Osteoblast (primary cell): Measurements from ENCODE around the gene FCAMR. TPM values are rescaled to one million over a fixed set of nuclear protein-coding genes. Genes with fewer than 3 reads are reported as not detected.

Experiments
- DNase-seq: peaks from one replicate; pipeline ENCODE4 v3.0.0; 2011; ENCODE audit warnings: low spot score, mixed read lengths; ENCODE audit not compliant: insufficient read length; ENCODE audit errors: missing footprints
- H2AFZ ChIP-seq: 2 replicates; pipeline ENCODE4 v1.6.0; 2011; ENCODE audit warnings: mild to moderate bottlenecking, low read length
- H3K27ac ChIP-seq: 2 replicates; pipeline ENCODE4 v1.5.1; 2011; ENCODE audit warnings: mild to moderate bottlenecking, low read depth, low read length, moderate library complexity
- H3K27me3 ChIP-seq: 2 replicates; pipeline ENCODE4 v1.6.0; 2012; ENCODE audit warnings: mild to moderate bottlenecking, control low read depth, inconsistent platforms, low read length, moderate library complexity; ENCODE audit not compliant: insufficient read depth
- H3K36me3 ChIP-seq: 2 replicates; pipeline ENCODE4 v1.5.1; 2011; ENCODE audit warnings: mild to moderate bottlenecking, low read length, control low read depth, moderate library complexity; ENCODE audit not compliant: insufficient read depth
- H3K4me1 ChIP-seq: 2 replicates; pipeline ENCODE4 v1.5.1; 2011; ENCODE audit warnings: mild to moderate bottlenecking, low read length, control low read depth, moderate library complexity; ENCODE audit not compliant: insufficient read depth
- H3K4me2 ChIP-seq: 2 replicates; pipeline ENCODE4 v1.6.0; 2011; ENCODE audit warnings: mild to moderate bottlenecking, low read length; ENCODE audit not compliant: insufficient read depth
- H3K4me3 ChIP-seq: fragments of 200-600 bp; sonication (generic); 3 replicates; pipeline ENCODE4 v1.5.1; 2012; ENCODE audit warnings: mild to moderate bottlenecking, low read length, inconsistent platforms; ENCODE audit not compliant: insufficient read depth
- H3K79me2 ChIP-seq: 2 replicates; pipeline ENCODE4 v1.6.0; 2012; ENCODE audit warnings: mild to moderate bottlenecking, low read length, control low read depth, inconsistent platforms; ENCODE audit not compliant: insufficient read depth
- H3K9me3 ChIP-seq: 2 replicates; pipeline ENCODE4 v1.5.1; 2011; ENCODE audit warnings: low read depth, low read length, control low read depth
- H4K20me1 ChIP-seq: 2 replicates; pipeline ENCODE4 v1.6.0; 2012; ENCODE audit warnings: mild to moderate bottlenecking, low read length, control low read depth; ENCODE audit not compliant: insufficient read depth
- CTCF ChIP-seq: IDR thresholded peaks from 2 replicates; pipeline ENCODE4 v1.5.1; 2011; ENCODE audit warnings: mild to moderate bottlenecking, low read depth, low read length, moderate library complexity; ENCODE audit errors: extremely low read depth
- total RNA-seq: library from RNA; depleted of rRNA; stranded (reverse); fragments of >200 nt; gene quantifications from 2 replicates; pipeline ENCODE4 v1.2.3, GENCODE V29; 2012

Gene FCAMR
- total RNA-seq, 1 donor, result not detected

DNA sequence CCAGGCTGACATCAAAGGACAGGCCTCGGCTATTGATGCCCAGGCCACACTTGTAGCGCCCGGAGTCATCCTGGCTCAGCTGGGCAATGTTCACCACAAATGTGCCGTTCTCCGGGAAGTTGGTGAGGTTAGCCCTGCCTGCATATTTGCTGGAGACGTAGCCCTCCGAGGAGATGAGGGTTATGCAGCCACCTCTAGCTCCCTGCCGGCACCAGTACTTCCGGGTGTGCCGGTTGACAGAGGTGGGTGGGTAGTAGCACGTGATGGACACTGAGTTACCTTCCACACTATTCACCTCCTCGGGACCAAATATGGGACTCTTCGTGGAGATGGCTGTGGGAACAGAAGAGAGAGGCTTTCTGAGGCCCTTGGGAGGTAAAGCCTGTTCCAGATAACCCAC is 31.1 kb downstream of the FCAMR start:
- Histone ChIP-seq H3K36me3 (no peaks in the 10 kb centered on the region), H3K27me3 (peaks cover 35% of the 10 kb centered on the region), H3K9me3 (no peaks in the 10 kb centered on the region), H3K4me2 (no peak overlapping the region), H3K4me1 (no peaks in the 10 kb centered on the region), H3K27ac (no peak overlapping the region), H2AFZ (no peak overlapping the region), H4K20me1 (no peaks in the 10 kb centered on the region), H3K79me2 (no peaks in the 10 kb centered on the region), H3K4me3 (no peak overlapping the region)
- DNase-seq, result no peak
- TF ChIP-seq CTCF, result no peak

GRCh38 chr1:206937425-206937824 is 32.8 kb downstream of the FCAMR start:
- H3K9me3 ChIP-seq, result no peaks in the 10 kb centered on the region
- H3K36me3 ChIP-seq, result no peaks in the 10 kb centered on the region
- no peak overlapping the region for H2AFZ ChIP-seq
- no peak overlapping the region for H3K4me3 ChIP-seq
- no peak for TF ChIP-seq CTCF
- H4K20me1 ChIP-seq, result no peaks in the 10 kb centered on the region
- H3K4me2 ChIP-seq, result no peak overlapping the region
- peaks cover 24% of the 10 kb centered on the region for H3K27me3 ChIP-seq
- no peak for DNase-seq
- no peak overlapping the region for H3K27ac ChIP-seq
- H3K4me1 ChIP-seq, result no peaks in the 10 kb centered on the region
- no peaks in the 10 kb centered on the region for H3K79me2 ChIP-seq

- Histone ChIP-seq H3K4me3 (no peak overlapping the region), H4K20me1 (no peaks in the 10 kb centered on the region), H3K36me3 (no peaks in the 10 kb centered on the region), H3K27me3 (peaks cover 13% of the 10 kb centered on the region), H3K79me2 (no peaks in the 10 kb centered on the region), H3K4me2 (no peak overlapping the region), H3K27ac (no peak overlapping the region), H3K9me3 (no peaks in the 10 kb centered on the region), H3K4me1 (no peaks in the 10 kb centered on the region), H2AFZ (no peak overlapping the region)
- DNase-seq, result peak; percentile 87
- TF ChIP-seq CTCF, result peak; percentile 66
These were observed 34.7 kb downstream of the FCAMR start for GRCh38 chr1:206935491-206936067.

DNA sequence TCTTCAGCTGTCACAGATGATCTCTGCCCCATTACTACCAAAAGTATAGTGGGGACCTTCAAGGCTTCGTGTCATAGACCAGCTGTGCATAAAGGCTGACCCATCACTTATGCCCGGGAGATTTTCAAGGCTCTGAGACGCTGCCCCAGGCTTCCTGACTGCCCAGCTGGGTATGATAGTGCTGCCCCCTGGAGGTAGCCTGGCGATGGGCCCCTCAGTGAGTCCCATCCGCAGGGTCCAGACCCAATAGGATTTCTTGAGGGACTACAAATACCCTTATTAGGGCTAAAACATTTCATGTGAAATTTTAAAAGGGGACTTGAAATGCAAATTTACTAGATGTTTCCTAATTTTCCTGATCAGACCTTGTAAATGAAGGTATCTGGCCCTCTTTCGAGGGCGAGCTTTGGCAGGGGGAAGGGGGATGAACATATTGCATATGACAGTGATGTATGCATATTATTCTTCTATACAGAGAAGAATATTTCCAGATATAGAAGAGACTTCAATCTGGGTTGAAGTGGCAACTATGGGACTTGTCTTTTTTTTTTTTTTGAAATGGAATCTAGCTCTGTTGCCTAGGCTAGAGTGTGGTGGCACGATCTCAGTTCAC is 36.8 kb downstream of the FCAMR start:
- Histone ChIP-seq H3K79me2 (no peaks in the 10 kb centered on the region), H3K9me3 (no peaks in the 10 kb centered on the region), H3K4me3 (no peak overlapping the region), H4K20me1 (no peaks in the 10 kb centered on the region), H3K4me2 (no peak overlapping the region), H2AFZ (no peak overlapping the region), H3K36me3 (no peaks in the 10 kb centered on the region), H3K27ac (no peak overlapping the region), H3K4me1 (no peaks in the 10 kb centered on the region), H3K27me3 (peaks cover 6% of the 10 kb centered on the region)
- peak; percentile 64 for TF ChIP-seq CTCF
- DNase-seq, result no peak
